HepG2 (cell line): ENCODE data around the gene JSRP1. TPM values are rescaled to one million over a fixed set of nuclear protein-coding genes. Genes with fewer than 3 reads are reported as not detected.
A peak's percentile ranks its signal among the peaks of the same experiment; 100 is the strongest.

ENCODE experiments used
- ARNTL ChIP-seq: sonication (generic); formaldehyde crosslinking; IDR thresholded peaks from 2 replicates; pipeline ENCODE4 v1.4.0; 2020; ENCODE audit warnings: mild to moderate bottlenecking, missing genetic modification reagents
- GFI1 ChIP-seq: sonication (generic); formaldehyde crosslinking; IDR thresholded peaks from 2 replicates; pipeline ENCODE4 v1.5.0; 2020; ENCODE audit warnings: missing genetic modification reagents, mild to moderate bottlenecking, borderline replicate concordance
- HIC2 ChIP-seq: sonication (generic); formaldehyde crosslinking; IDR thresholded peaks from 2 replicates; pipeline ENCODE4 v1.9.0; 2022; ENCODE audit warnings: low read depth, missing genetic modification reagents
- HOXA9 ChIP-seq: sonication (generic); formaldehyde crosslinking; IDR thresholded peaks from 2 replicates; pipeline ENCODE4 v1.8.1; 2022; ENCODE audit warnings: missing genetic modification reagents, mild to moderate bottlenecking, moderate library complexity, borderline replicate concordance
- KDM1A ChIP-seq: IDR thresholded peaks from 2 replicates; pipeline ENCODE4 v1.6.1; 2016; ENCODE audit warnings: missing compliant biosample characterization
- KDM5B ChIP-seq: sonication (generic); formaldehyde crosslinking; IDR thresholded peaks from 2 replicates; pipeline ENCODE4 v1.4.0; 2020; ENCODE audit warnings: missing genetic modification reagents, mild to moderate bottlenecking, borderline replicate concordance
- MAZ ChIP-seq, 2 experiments: sonication (generic) in 1 of 2; formaldehyde crosslinking in 1 of 2; IDR thresholded peaks; 2 replicates each; pipeline versions ENCODE4 v1.5.0 to v1.6.1; 2012 to 2020; ENCODE audit warnings: low read depth in 2 of 2, mild to moderate bottlenecking in 2 of 2, borderline replicate concordance in 1 of 2, improper control_type of control experiment in 1 of 2, low read length in 1 of 2, missing genetic modification reagents in 1 of 2, moderate library complexity in 1 of 2
- MLX ChIP-seq: IDR thresholded peaks from 2 replicates; pipeline ENCODE4 v1.6.1; 2016
- NR2F1 ChIP-seq, 2 experiments: fragments of 450-650 bp in 1 of 2; formaldehyde crosslinking in 1 of 2; IDR thresholded peaks; 2 replicates each; pipeline versions ENCODE4 v1.5.0 to v1.6.1; 2016 to 2020; ENCODE audit warnings: mild to moderate bottlenecking in 1 of 2, missing compliant biosample characterization in 1 of 2, missing genetic modification reagents in 1 of 2, moderate library complexity in 1 of 2
- RAD21 ChIP-seq: fragments of 450-650 bp; formaldehyde crosslinking; IDR thresholded peaks from 2 replicates; pipeline ENCODE4 v1.5.0; 2020; ENCODE audit warnings: mild to moderate bottlenecking
- USF2 ChIP-seq, 2 experiments: sonication (generic) in 1 of 2; formaldehyde crosslinking in 1 of 2; IDR thresholded peaks; 2 replicates each; pipeline versions ENCODE4 v1.5.1 to v1.6.1; 2011 to 2020; ENCODE audit warnings: borderline replicate concordance in 1 of 2, low read depth in 1 of 2, low read length in 1 of 2, mild to moderate bottlenecking in 1 of 2, missing genetic modification reagents in 1 of 2, moderate library complexity in 1 of 2
- ZBTB4 ChIP-seq: sonication (generic); formaldehyde crosslinking; IDR thresholded peaks from 2 replicates; pipeline ENCODE4 v1.4.0; 2020; ENCODE audit warnings: missing genetic modification reagents, mild to moderate bottlenecking, borderline replicate concordance
- ZEB1 ChIP-seq: IDR thresholded peaks from 2 replicates; pipeline ENCODE4 v1.6.1; 2012; ENCODE audit warnings: mild to moderate bottlenecking, low read depth, inconsistent platforms; ENCODE audit not compliant: insufficient replicate concordance
- ZNF3 ChIP-seq: IDR thresholded peaks from 2 replicates; pipeline ENCODE4 v1.7.0; 2017; ENCODE audit warnings: inconsistent platforms
- ZNF503 ChIP-seq: sonication (generic); formaldehyde crosslinking; IDR thresholded peaks from 2 replicates; pipeline ENCODE4 v1.4.0; 2020; ENCODE audit warnings: missing genetic modification reagents
- ZNF878 ChIP-seq: sonication (generic); formaldehyde crosslinking; IDR thresholded peaks from 2 replicates; pipeline ENCODE4 v1.8.1; 2023; ENCODE audit warnings: mild to moderate bottlenecking, missing genetic modification reagents, moderate library complexity
- polyA plus RNA-seq, 8 experiments: library from polyadenylated mRNA; depleted of rRNA in 3 of 8; stranded (reverse) in 7 of 8; unstranded in 1 of 8; fragments of >200 nt; fragmentation: Illumina TruSeq in 4 of 8; extraction: Trizol in 4 of 8; gene quantifications; 2 replicates each; pipeline versions ENCODE4 v1.2.1 to v1.2.3, GENCODE V29; 2011 to 2016; ENCODE audit warnings: low read depth in 4 of 8, missing spikeins in 1 of 8, mixed read lengths in 1 of 8; ENCODE audit not compliant: insufficient read depth in 1 of 8
- total RNA-seq, 5 experiments: library from RNA; depleted of rRNA; stranded (reverse); fragments of >200 nt; fragmentation: Illumina TruSeq; extraction: Trizol; gene quantifications; 2 replicates each; pipeline ENCODE4 v1.2.3, GENCODE V29; 2016; ENCODE audit warnings: low read depth in 1 of 5

JSRP1 gene
- total and polyA plus RNA-seq, 2 of the 13 experiments (the other 11 are each of a cell fraction or from before 2014, with no cell fraction given), result 0.16 to 0.38 TPM

- TF ChIP-seq ZNF878 (CRISPR knock-in tag) (peak; percentile 91), GFI1 (CRISPR knock-in tag) (peak; percentile 85), MAZ (IDR thresholded peaks at IDR 0.05; ENCODE audit: borderline replicate concordance, low read depth, low read length) (peak; percentile 69; the same call in 1 of the 2 replicates), MAZ (CRISPR knock-in tag; IDR thresholded peaks at IDR 0.05; ENCODE audit: low read depth) (peak; percentile 82; the same call in 1 of the 2 replicates), HOXA9 (CRISPR knock-in tag) (no peak), NR2F1 (CRISPR knock-in tag; IDR thresholded peaks at IDR 0.05) (no peak), KDM5B (CRISPR knock-in tag) (peak; percentile 46; the same call in 1 of the 2 replicates), ZEB1 (peak; percentile 51), RAD21 (CRISPR knock-in tag) (peak; percentile 68; the same call in 1 of the 2 replicates), MLX (CRISPR knock-in tag) (0 out of 2 replicates have a peak, but pooled peaks have one; percentile 24), USF2 (IDR thresholded peaks at IDR 0.05; ENCODE audit: low read depth, low read length) (no peak), USF2 (CRISPR knock-in tag; IDR thresholded peaks at IDR 0.05; ENCODE audit: borderline replicate concordance) (no peak), ZNF503 (CRISPR knock-in tag) (0 out of 2 replicates have a peak, but pooled peaks have one; percentile 9), ARNTL (no peak), KDM1A (no peak), ZNF3 (CRISPR knock-in tag) (no peak), ZBTB4 (no peak), HIC2 (CRISPR knock-in tag) (no peak)
Observed at GRCh38 chr19:2269244-2270156, 13.3 kb upstream of the JSRP1 start (continued).
